ENCODE results near the gene EIF1AX.
"Not testable (repeated sequence)": the region's sequence is repeated elsewhere in the genome, so short reads cannot be mapped to it uniquely, and the experiment has no call there.

EIF1AX gene, protein sequence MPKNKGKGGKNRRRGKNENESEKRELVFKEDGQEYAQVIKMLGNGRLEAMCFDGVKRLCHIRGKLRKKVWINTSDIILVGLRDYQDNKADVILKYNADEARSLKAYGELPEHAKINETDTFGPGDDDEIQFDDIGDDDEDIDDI

GRCh38 chrX:20141281-20142220, at the start of gene EIF1AX:
TSS of gene EIF1AX (minus strand) at chrX:20141838. CDS start at chrX:20141640, 198 bp downstream.
- peak; percentile 95 for FAIRE-seq

DNA sequence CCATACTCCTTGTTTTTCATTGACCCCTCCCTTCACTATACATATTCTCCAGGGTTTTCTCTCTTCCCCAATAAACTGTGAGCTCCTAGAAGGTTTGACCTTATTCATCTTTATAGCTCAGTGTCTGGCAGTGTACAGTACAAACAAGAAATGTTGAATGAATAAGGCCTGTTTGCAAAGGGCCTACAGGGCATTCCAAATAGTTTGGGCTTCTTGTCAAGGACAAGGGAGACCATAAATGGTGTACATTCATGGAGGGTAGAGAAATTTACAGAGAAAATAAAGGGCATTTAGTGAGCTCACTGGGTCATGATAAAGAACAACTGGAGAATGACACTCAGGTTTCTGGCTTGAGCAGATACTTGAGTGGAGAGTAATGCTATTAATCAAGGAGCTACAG, 47.5 kb upstream of the EIF1AX start:
- no peak for FAIRE-seq

DNA sequence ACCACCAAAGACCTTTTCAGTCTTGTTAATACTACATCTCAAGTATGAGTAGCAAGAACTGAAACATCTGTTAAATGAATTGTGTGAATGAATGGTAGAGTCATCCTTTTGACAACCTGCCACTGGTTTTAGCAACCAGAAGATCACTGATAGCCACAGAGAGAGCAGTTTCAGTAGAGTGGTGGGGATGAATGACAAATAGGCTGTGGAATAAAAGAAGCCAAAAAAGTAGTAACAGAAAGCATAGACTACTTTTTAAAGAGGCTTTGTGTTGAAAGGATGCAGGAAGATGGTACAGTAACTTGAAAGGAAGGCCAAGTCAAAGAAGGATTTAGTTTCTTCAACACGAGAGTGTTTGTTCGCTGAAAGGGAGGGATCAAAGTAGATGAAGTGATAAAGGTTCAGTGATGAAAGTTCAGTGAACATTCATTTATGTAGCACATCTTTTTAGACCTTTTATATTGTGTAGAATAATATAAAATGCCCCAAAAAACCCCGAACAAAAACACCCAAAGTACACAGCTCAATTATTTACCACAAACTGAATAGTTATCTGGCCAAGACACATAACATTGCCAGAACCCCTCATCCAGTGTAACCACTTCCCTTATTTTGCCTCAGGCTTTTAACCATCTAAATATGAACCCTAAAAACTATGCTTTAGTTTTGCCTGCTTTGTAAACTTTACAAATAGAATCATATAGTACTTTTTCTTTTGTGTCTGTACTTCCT, 40.1 kb upstream of the EIF1AX start:
- FAIRE-seq, result no peak

DNA sequence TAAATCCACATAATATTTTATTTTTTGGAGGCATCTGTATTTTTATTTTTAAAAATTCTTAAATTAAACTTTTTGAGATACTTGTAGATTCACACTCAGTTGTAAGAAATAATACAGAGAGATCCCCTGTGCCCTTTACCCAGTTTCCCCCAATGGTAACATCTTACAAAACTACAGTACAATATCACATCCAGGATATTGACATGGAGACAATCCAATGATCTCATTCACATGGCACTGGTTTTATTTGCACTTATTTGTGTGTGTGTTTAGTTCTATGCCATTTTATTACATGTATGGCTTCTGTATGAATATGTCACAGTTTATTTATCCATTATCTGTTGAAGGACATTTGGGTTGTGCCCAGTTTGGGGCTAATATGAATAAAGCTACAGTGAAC, 35.5 kb upstream of the EIF1AX start:
- FAIRE-seq, result no peak

DNA sequence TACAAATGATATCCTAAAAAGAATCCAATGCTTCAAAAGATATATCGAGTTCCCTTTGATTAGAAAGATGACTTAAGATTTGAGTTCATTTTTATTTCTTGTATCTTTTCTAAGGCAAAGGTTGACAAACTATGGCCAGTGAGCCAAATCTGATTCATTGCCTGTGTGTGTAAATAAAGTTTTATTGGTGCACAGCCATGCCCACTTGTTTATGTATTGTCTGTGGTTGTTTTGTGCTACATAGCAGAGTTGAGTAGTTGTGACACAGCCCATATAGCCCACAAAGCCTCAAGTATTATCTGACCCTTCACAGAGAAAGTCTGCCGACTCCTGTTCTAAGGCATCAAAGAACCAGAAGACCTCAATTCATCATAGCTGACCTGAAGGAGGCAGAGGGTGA, 32.2 kb upstream of the EIF1AX start:
- no peak for FAIRE-seq

DNA sequence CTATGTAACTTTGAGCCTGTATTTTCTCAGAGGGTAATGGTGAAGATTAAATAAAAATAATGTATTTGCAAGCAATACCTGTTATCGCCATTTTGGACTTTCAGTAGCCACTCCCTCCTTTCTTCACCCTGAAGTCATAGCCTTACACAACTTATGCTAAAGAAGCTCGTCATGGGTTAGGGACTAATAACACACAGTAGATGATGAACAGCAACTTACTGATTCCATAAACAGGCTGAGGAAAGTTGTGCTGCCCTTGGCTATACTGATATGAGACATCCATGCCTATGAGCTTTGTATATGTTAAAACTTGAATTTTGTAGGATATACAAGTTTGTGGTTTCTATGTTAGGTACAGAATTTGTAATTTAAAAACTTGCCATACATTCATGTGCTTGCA, 31.7 kb upstream of the EIF1AX start:
- no peak for FAIRE-seq

DNA sequence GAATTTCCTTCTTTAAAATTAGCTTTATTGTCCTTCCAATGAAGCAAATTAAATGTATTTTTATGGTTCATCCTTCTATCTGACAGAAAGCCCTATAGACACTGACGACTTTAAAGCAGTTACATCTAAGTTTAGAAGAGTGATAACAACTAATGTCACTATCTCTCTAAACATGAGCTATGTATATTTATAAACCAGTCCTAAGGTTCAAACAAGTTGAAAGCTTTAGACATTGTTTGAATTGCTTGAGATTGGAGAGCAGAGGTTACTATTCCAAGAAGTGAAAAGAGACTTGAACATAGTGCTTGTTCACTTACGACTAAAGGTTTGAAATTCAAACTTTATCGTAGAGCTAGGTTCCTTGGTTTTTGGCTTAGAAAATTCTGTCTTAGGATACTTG, 30.2 kb upstream of the EIF1AX start:
- FAIRE-seq, result no peak

DNA sequence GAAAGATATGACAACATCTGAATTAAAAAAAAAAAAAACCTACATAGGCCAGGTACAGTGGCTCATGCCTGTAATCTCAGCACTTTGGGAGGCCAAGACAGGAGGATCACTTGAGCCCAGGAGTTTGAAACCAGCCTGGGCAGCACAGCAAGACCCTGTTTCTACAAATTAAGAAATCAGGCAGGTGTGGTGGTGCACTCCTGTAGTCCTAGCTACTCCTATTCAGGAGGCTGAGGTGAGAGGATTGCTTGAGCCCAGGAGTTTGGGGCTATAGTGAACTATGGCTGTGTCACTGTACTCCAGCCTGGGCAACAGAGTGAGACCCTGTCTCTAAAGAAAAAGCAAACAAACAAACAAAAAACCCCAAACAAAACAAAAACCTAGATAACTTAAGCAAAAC, 20.9 kb upstream of the EIF1AX start:
- not testable (repeated sequence) for FAIRE-seq

- no peak for FAIRE-seq
Observed at GRCh38 chrX:20159797-20160385, 18.3 kb upstream of the EIF1AX start.

GRCh38 chrX:20151689-20152088, 10.1 kb upstream of the EIF1AX start:
- no peak for FAIRE-seq

GRCh38 chrX:20149326-20149725, 7.7 kb upstream of the EIF1AX start:
- no peak for FAIRE-seq

GRCh38 chrX:20147561-20147960, 5.9 kb upstream of the EIF1AX start:
- FAIRE-seq, result no peak

DNA sequence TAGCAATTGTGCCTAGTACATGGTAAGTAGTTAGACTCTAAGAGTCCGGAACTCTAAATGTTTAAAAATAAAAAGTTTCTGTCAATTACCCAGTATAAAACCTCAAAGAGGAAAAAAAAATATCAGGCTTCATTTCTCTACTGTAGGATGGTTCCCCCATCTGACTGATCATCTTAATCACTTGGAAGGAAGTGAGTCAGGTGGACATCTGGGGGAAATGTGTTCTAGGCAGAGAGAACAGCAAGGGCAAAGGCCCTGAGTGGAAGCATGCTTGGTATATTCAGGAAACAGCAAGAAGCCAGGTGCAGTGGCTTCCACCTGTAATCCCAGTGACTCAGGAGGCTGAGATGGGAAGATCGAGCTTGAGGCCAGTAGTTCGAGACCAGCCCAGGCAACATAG, 2.9 kb upstream of the EIF1AX start:
- FAIRE-seq, result no peak

- FAIRE-seq, result no peak
Observed at GRCh38 chrX:20143561-20143960, 1.9 kb upstream of the EIF1AX start.

DNA sequence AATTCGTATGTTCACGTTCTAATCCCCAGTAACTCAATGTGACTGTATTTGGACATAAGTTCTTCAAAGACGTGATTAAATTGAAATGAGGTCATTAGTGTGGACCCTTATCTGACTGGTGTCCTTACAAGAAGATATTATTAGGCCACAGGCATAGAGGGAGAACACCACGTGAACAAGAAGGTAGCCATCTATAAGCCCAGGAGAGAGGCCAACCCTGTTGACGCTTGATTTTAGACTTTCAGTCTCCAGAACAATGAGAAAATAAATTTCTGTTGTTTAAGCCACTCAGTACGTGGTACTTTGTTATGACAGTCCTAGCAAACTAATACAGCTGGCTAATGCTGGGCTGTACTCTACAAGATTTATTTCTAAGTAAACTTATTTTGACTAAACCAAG, 1.5 kb upstream of the EIF1AX start:
- no peak for FAIRE-seq

GRCh38 chrX:20140420-20140819, 1.2 kb downstream of the EIF1AX start:
- no peak for FAIRE-seq

GRCh38 chrX:20139966-20140365, 1.7 kb downstream of the EIF1AX start:
- FAIRE-seq, result no peak

DNA sequence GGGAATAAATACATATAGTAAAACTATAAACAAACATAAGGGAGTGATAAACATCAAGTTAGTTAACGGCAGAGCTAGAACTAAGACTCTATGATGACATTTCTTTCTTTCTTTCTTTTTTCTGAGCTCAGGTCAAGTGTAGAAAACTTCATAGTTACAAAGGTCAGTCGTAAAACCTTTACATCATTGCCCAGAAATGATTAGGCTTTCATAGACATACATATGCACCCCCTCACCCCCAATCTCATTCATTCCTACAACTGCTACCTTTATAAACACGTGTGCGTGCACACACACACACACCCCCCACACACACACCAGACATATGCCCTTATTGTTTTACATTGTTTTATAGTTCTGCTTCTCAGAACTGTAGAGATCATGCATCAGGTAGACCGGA, 5.7 kb downstream of the EIF1AX start:
- no peak for FAIRE-seq

GRCh38 chrX:20132666-20133065, 9.0 kb downstream of the EIF1AX start:
- FAIRE-seq, result no peak

DNA sequence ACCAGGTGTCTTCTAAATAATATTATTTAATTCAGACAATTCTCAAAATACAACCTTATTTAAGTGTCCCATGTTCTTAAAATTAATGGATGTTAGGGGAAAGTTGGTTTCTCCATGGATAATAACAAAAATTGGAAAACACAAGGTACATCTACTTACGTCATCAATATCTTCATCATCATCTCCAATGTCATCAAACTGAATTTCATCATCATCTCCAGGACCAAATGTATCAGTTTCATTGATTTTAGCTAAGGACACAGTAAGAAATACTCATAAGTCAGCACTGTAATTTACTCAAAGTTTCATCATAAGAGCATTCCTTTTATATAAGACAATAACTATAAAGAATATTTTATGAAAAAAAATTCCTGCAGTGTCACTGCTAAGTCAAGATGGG, 11.3 kb downstream of the EIF1AX start:
- no peak for FAIRE-seq

- no peak for FAIRE-seq
Observed at GRCh38 chrX:20129547-20129946, 12.1 kb downstream of the EIF1AX start.

DNA sequence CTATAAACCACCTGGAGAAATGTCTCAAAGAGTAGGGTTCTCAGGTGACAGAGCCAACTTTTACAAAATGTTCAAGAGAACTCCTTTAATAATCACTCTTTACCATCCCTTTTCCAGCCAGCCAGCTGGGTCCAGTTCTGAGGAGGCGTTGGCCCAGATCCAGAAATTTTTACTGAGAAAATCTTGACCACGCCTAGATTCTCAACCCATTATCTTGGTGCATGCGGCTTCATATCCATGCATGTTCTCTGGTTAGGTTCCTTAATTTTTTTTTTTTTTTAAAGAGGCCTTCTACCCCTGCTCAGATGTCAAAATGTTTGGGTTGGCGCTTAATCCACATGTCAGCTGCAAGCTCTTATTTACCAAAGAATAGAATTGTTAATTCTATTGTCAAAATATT, 13.0 kb downstream of the EIF1AX start:
- no peak for FAIRE-seq

DNA sequence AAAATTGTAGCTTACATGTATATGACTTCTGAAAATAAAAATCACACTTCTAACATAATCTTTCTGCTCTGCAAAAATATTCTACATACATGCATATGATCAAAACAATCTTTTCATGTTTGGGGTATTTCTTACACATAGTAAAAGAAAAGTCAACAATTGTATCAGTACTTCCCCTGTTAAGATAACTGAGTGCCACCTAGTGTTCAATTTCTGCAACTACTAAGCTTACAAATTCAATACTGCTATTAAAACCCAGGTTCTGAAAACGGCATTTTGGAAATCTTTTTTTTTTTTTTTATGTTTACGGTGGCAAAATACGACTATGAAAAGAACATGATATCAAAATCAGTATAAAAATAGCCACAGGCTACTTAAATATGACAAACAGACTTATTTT, 14.2 kb downstream of the EIF1AX start:
- FAIRE-seq, result peak; percentile 99
